GM21528 (cell line): Measurements from ENCODE around the gene PLA2G4C.

Experiments used
- ATAC-seq: cut with Tn5 transposase; IDR thresholded peaks from one replicate; pipeline ENCODE4 v1.9.1; 2021; ENCODE audit warnings: mild to moderate bottlenecking, moderate library complexity; ENCODE audit not compliant: unreplicated experiment, low FRiP score

Gene PLA2G4C

DNA sequence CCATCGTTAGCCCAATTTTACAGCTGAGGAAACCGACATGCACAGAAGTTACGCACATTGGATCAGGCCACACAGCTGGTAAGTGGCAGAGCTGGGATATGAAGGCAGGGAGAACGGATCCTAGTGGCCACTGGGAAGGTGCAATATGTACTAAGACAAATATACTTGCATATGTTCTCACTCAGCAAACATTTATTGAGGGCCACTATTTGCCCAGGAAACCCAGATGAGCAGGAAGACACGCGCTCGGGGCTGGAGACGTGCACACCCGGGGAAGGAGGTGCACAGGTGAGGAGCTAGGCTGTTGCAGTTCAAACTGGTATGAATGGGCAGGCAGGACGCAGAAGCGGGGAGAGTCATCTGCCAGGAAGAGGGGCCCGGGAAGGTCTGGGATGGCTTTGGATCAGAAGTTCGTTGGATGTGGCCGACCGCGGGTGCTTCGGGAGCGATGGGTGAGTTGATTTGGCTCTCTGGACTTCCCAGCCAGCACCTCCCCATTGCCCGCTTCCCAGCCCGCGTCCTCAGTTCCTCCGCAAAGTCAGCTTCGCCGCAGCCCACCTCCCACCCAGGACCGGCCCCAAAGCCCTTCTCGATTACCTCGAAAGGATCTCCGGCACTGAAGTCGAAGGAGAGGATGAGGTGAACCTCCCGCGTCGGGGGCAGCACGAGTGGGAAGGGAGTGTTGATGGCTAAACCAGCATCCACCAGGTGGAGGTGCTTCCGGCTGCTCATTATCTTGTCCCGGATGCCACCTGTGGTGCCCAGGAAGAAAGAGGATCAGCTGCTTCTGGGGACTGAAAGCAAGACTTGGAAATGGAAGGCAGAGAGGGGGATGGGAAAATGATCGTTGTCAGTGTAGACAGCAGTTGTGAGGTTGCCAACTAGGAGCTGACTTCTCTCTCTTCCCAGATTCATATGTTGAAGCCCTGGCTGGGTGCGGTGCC is 48.9 kb downstream of the PLA2G4C start:
- ATAC-seq: no peak

DNA sequence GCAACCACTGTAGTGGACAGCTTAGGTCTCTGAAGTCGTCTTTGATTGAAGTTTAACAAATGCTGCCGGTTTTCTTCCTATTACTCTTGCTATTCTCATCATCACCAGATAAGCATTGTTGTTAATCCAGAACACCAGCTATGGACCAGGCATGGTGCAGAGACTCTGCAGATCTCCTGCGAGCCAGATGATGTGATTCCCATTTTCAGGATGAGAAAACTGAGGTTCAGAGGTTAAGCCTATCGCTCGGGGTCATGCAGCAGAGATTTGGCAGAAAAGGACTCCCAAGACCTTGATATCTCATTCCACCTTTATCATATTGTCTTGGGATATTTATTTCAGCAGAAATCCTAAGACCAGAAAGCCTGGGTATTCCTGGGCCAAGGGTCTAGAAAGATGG is 50.2 kb downstream of the PLA2G4C start:
- ATAC-seq: no peak

- no peak for ATAC-seq
Measured at GRCh38 chr19:48059331-48059730, 51.3 kb downstream of the PLA2G4C start.

GRCh38 chr19:48053856-48054255 is 56.8 kb downstream of the PLA2G4C start:
- ATAC-seq: no peak

DNA sequence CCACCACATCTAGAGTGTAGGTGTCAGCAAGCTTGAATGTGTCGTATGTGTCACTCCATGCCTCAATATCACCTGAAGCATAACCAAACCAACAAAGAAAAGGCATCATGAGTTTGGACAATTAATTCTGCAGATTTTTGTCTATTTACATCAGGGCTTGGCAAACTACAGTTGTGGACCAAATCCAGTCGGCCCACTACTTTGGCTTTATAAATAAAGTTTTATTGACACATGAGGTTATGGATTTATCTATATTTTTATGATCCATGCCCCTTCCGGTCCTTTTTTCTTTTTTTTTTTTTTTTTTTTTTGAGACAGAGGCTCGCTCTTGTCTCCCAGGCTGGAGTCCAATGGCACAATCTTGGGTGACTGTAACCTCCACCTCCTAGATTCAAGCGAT is 57.5 kb downstream of the PLA2G4C start:
- no peak for ATAC-seq

DNA sequence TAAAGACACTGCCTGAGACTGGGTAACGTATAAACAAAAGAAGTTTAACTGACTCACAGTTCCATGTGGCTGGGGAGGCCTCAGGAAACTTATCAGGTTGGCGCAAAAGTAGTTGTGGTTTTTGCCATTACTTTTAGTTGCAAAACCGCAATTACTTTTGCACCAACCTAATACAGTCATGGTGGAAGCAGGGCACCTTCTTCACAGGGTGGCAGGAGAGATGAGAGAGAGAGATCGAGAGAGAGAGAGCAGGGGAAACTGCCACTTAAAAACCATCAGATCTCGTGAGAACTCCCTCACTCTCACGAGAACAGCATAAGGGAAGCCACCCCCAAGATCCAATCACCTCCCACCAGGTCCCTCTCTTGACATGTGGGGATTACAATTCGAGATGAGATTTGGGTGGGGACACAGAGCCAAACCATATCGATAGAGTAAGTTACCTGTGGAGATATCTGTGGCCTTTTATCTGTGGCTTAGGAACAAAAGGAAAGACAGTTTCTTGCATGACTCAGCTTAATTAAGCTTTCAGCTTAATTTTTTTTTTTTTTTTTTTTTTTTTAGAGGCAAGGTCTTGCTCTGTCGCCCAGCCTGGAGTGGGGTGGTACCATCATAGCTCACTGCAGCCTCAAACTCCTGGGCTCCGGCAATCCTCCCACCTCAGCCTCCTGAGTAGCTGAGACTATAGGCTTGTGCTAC is 59.1 kb downstream of the PLA2G4C start:
- no peak for ATAC-seq

DNA sequence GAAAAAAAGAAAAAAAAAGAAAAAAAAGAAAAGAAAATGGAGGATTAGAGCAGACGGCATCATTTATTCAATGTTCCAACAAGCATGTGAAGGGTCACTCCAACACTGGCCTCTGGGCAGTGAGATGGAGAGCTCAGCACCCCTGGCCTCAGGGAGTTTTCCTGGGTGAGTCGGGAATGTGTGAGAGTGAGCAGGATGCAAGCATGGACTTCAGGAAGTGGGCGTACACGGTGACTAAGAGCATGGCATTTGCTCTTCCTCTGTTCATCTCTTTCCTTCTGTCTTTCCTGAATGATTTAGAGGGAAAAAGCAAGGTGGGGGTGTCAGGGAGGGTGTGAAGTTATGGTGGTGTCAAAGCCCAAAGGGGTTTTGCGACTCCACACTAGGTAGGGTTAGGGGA is 66.1 kb downstream of the PLA2G4C start:
- no peak for ATAC-seq

GRCh38 chr19:48043675-48044258 is 66.8 kb downstream of the PLA2G4C start, which contains the start of gene CABP5:
Gene CABP5 (minus strand): TSS chr19:48044079. CDS start chr19:48043922, 157 bp downstream.
- ATAC-seq: no peak

GRCh38 chr19:48041877-48042580 is 68.6 kb downstream of the PLA2G4C start:
- ATAC-seq: no peak

DNA sequence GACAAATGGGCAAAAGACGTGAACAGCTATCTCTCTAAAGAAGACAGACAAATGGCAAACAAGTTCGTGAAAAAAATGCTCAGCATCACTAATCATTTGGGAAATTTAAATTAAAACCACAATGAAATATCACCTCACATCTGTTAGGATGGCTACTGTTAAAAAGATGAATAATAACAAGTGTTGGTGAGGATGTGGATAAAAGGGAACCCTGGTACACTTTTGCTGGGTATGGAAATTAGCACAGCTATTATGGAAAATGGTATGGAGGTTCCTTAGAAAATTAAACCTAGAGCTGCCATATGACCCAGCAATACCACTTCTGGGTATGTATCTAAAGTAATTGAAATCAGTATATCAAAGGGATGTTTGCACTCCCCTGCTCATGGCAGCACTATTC is 73.9 kb downstream of the PLA2G4C start:
- ATAC-seq: no peak

- no peak for ATAC-seq
Measured at GRCh38 chr19:48033604-48034003, 77.0 kb downstream of the PLA2G4C start.

- ATAC-seq: no peak
Measured at GRCh38 chr19:48030073-48030472, 80.5 kb downstream of the PLA2G4C start.

GRCh38 chr19:48029431-48029830 is 81.2 kb downstream of the PLA2G4C start:
- no peak for ATAC-seq

GRCh38 chr19:48025480-48025879 is 85.1 kb downstream of the PLA2G4C start:
- ATAC-seq: no peak

GRCh38 chr19:48023518-48023917 is 87.1 kb downstream of the PLA2G4C start:
- no peak for ATAC-seq

GRCh38 chr19:48023011-48023410 is 87.6 kb downstream of the PLA2G4C start:
- no peak for ATAC-seq

DNA sequence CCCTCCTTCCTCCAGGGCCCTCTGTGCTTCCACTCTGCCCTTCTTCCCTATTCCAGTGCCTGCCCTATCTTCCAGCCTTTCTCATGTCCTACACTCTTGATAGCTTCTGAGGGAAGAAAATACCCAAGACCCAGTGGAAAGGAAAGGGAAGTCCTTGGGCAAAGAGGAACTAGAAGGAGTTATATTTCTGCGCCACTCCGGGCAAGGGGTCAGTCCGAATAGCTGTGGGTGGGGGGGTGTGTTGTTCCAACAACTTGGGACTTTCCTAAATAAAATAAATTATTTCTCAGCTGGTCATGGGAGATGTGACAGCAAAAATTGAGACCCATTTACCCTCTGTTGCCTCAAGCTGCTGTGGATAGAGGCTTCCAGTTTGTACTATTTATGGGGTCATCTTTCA is 89.9 kb downstream of the PLA2G4C start:
- ATAC-seq: no peak

DNA sequence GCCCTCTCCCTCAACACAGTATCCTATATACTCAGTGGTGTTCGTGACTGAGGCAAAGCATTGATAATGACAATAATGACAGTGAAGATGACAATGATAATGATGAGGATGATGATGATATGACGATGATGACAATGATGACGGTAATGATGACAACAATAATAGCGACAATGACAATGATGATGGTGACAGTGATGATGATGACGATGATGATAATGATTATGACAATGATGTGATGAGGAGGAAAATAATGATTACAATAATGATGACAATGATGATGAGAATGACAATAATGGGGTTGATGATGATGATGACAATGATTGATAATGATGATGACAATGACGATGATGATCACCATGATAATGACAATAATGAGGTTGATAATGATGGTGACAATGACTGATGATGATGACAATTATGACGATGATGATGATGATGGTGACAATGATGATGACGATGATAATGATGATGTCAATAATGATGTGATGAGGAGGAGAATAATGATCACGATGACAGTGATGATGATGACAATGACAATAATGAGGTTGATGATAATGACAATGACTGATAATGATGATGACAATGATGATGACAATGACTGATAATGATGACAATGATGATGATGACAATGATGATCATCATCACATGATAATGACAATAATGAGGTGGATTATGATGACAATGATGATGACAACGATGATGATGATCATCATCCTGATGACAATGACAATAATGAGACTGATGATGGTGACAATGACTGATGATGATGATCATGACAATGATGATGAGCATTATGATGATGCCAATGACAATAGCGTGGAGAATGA is 99.5 kb downstream of the PLA2G4C start:
- ATAC-seq: no peak

DNA sequence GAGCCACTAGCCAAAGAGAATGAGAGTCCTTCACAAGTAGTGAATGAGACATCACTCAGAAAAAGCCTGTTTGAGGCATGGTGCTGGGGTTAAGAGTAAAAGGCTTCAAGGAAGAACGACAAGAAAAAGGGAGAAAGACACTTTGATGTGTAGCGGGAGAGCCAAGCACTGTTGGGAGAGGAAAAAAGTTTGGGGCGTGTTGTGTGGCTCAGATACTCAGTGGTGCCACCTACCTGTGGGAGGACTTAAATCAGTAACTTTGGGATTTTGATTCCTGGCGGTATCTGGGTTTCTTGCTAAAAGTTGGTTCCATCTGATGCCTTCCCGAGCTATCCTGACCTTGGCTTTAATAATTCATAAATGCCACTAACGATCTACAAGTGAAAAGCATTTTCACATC is 103.9 kb downstream of the PLA2G4C start:
- ATAC-seq: no peak

GRCh38 chr19:48004236-48004635 is 106.4 kb downstream of the PLA2G4C start:
- ATAC-seq: no peak
